ENCODE results near the gene FAM227B.
A peak's percentile ranks its signal among the peaks of the same experiment; 100 is the strongest.
"Not testable (repeated sequence)": the region's sequence is repeated elsewhere in the genome, so short reads cannot be mapped to it uniquely, and the experiment has no call there.

Gene FAM227B

DNA sequence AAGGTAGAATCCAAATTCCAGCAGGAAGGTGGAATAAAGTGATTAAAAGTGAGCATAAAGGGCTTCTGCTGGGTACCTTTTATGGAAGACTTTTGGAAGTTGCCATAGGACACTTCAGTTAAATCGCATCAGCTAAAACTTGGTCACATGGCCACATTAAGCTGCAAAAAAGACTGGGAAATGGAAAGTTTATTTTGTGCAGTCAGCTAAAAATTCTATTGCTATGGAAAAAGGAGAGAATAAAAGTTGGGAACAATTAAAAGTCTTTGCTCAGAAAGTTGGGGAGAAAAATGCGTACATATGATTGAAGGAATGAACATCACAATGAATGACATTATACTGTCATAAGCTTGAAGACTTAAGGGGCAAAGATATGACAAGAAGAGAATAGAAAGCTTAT is 148.3 kb downstream of the FAM227B start:
- no peak for TF ChIP-seq EZH2phosphoT487 (IDR thresholded peaks at IDR 0.05; ENCODE audit: borderline replicate concordance)
- TF ChIP-seq, protein P1, sequence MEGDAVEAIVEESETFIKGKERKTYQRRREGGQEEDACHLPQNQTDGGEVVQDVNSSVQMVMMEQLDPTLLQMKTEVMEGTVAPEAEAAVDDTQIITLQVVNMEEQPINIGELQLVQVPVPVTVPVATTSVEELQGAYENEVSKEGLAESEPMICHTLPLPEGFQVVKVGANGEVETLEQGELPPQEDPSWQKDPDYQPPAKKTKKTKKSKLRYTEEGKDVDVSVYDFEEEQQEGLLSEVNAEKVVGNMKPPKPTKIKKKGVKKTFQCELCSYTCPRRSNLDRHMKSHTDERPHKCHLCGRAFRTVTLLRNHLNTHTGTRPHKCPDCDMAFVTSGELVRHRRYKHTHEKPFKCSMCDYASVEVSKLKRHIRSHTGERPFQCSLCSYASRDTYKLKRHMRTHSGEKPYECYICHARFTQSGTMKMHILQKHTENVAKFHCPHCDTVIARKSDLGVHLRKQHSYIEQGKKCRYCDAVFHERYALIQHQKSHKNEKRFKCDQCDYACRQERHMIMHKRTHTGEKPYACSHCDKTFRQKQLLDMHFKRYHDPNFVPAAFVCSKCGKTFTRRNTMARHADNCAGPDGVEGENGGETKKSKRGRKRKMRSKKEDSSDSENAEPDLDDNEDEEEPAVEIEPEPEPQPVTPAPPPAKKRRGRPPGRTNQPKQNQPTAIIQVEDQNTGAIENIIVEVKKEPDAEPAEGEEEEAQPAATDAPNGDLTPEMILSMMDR (conservative IDR thresholded peaks at IDR 0.05; ENCODE audit: low read length) = no peak
- H3K4me2 ChIP-seq (ENCODE audit: low read depth, low read length, poor library complexity, severe bottlenecking) = no peak overlapping the region

DNA sequence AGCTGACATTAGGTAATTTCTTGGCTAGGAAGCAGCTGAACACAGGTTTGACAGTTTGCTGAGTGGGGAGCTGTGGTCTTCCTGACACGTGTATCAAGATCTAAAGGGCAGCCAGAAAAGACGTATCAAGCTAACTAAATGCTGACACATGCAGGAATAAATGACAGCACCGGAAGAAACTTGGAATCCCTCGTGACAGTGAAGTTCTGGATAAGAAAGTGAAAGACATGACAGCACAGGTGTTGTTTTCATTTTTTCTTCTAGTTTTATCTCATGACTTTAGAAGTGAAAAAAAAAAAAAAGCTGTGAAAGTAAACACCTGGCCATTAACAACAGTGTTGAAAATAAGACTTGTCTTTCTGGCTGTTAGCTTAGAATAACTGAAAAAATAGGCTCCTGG is 148.9 kb downstream of the FAM227B start:
- H4K20me1 ChIP-seq (ENCODE audit: insufficient read depth, low read length, poor library complexity, severe bottlenecking) = no peaks in the 10 kb centered on the region
- H3K4me2 ChIP-seq (ENCODE audit: low read depth, low read length, poor library complexity, severe bottlenecking) = no peak overlapping the region
- H3F3A ChIP-seq (ENCODE audit: low read depth) = no peaks in the 10 kb centered on the region
- H3K4me3 ChIP-seq (ENCODE audit: low read length, poor library complexity, severe bottlenecking) = no peak overlapping the region
- TF ChIP-seq EZH2phosphoT487 (IDR thresholded peaks at IDR 0.05; ENCODE audit: borderline replicate concordance) = no peak
- no peaks in the 10 kb centered on the region for H3K9me3 ChIP-seq (ENCODE audit: insufficient read depth, low read depth, low read length)
- H3K9me2 ChIP-seq (replicated peaks; ENCODE audit: low read depth, low read length) = no peaks in the 10 kb centered on the region
- no peak overlapping the region for H2AFZ ChIP-seq (ENCODE audit: low read length)
- peaks cover 3% of the 10 kb centered on the region for H3K4me1 ChIP-seq (ENCODE audit: insufficient read depth, low read length, poor library complexity, severe bottlenecking)
- no peaks in the 10 kb centered on the region for H3K27me3 ChIP-seq (ENCODE audit: insufficient read depth, low read length, poor library complexity, severe bottlenecking)
- no peak overlapping the region for H3K9ac ChIP-seq (ENCODE audit: low read depth, low read length, poor library complexity, severe bottlenecking)
- no peaks in the 10 kb centered on the region for H3K36me3 ChIP-seq (ENCODE audit: insufficient read depth, low read length)
- no peaks in the 10 kb centered on the region for H3K79me2 ChIP-seq (ENCODE audit: insufficient read depth, low read length)

More for the DNA sequence above, 148.3 kb downstream of the FAM227B start:
- no peaks in the 10 kb centered on the region for H3K36me3 ChIP-seq (ENCODE audit: insufficient read depth, low read length)
- H4K20me1 ChIP-seq (ENCODE audit: insufficient read depth, low read length, poor library complexity, severe bottlenecking) = no peaks in the 10 kb centered on the region
- no peak overlapping the region for H3K9ac ChIP-seq (ENCODE audit: low read depth, low read length, poor library complexity, severe bottlenecking)
- no peaks in the 10 kb centered on the region for H3K9me2 ChIP-seq (replicated peaks; ENCODE audit: low read depth, low read length)
- H2AFZ ChIP-seq (ENCODE audit: low read length) = no peak overlapping the region
- H3K9me3 ChIP-seq (ENCODE audit: insufficient read depth, low read depth, low read length) = no peaks in the 10 kb centered on the region
- H3K4me3 ChIP-seq (ENCODE audit: low read length, poor library complexity, severe bottlenecking) = no peak overlapping the region
- no peaks in the 10 kb centered on the region for H3F3A ChIP-seq (ENCODE audit: low read depth)
- no peaks in the 10 kb centered on the region for H3K27me3 ChIP-seq (ENCODE audit: insufficient read depth, low read length, poor library complexity, severe bottlenecking)
- H3K4me1 ChIP-seq (ENCODE audit: insufficient read depth, low read length, poor library complexity, severe bottlenecking) = no peaks in the 10 kb centered on the region
- H3K79me2 ChIP-seq (ENCODE audit: insufficient read depth, low read length) = no peaks in the 10 kb centered on the region

DNA sequence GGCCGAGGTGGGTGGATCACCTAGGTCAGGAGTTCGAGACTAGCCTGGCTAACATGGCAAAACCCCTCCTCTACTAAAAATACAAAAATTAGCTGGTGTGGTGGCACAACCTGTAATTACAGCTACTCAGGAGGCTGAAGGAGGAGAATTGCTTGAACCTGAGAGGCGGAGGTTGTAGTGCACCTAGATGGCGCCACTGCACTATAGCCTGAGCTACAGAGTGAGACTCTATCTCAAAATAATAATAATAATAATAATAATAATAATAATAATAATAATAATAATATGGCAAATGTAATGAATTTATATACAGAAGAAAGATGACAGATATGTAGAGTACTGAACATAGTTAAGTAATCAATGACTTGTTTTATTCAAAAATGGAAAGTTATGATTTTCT is 149.4 kb downstream of the FAM227B start:
- H3K79me2 ChIP-seq (ENCODE audit: insufficient read depth, low read length); H3K9me2 ChIP-seq (replicated peaks; ENCODE audit: low read depth, low read length); H3K4me1 ChIP-seq (ENCODE audit: insufficient read depth, low read length, poor library complexity, severe bottlenecking); H3K9ac ChIP-seq (ENCODE audit: low read depth, low read length, poor library complexity, severe bottlenecking); H2AFZ ChIP-seq (ENCODE audit: low read length); H4K20me1 ChIP-seq (ENCODE audit: insufficient read depth, low read length, poor library complexity, severe bottlenecking); H3K9me3 ChIP-seq (ENCODE audit: insufficient read depth, low read depth, low read length); H3F3A ChIP-seq (ENCODE audit: low read depth); H3K27me3 ChIP-seq (ENCODE audit: insufficient read depth, low read length, poor library complexity, severe bottlenecking); H3K4me3 ChIP-seq (ENCODE audit: low read length, poor library complexity, severe bottlenecking); H3K36me3 ChIP-seq (ENCODE audit: insufficient read depth, low read length); H3K4me2 ChIP-seq (ENCODE audit: low read depth, low read length, poor library complexity, severe bottlenecking): not testable (repeated sequence)
- TF ChIP-seq, protein P1 (conservative IDR thresholded peaks at IDR 0.05; ENCODE audit: low read length) = peak; percentile 50

DNA sequence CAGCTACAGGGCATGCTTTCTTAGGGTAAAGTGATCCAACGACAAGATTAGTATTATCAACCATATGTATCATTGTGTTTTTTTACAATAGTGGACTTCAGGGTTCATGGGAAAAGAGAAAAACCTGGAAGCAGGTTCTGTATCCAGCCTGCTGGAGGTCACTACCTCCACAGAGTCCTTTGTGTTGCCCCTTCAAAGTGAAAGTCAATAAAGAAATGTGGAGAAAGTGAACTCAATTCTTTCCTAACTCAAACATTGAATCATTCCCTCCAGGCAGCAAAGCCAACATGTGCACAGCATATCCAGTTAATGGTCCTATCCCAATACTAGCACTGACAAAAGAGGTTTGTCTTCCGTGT is 152.2 kb downstream of the FAM227B start:
- Histone ChIP-seq H2AFZ (ENCODE audit: low read length) (peak overlapping the region; percentile 11; the same call in 1 of the 2 replicates), H3K79me2 (ENCODE audit: insufficient read depth, low read length) (no peaks in the 10 kb centered on the region), H3K9ac (ENCODE audit: low read depth, low read length, poor library complexity, severe bottlenecking) (no peak overlapping the region), H4K20me1 (ENCODE audit: insufficient read depth, low read length, poor library complexity, severe bottlenecking) (no peaks in the 10 kb centered on the region), H3K4me3 (ENCODE audit: low read length, poor library complexity, severe bottlenecking) (no peak overlapping the region), H3F3A (ENCODE audit: low read depth) (no peaks in the 10 kb centered on the region), H3K4me1 (ENCODE audit: insufficient read depth, low read length, poor library complexity, severe bottlenecking) (peaks cover 3% of the 10 kb centered on the region), H3K4me2 (ENCODE audit: low read depth, low read length, poor library complexity, severe bottlenecking) (no peak overlapping the region), H3K36me3 (ENCODE audit: insufficient read depth, low read length) (no peaks in the 10 kb centered on the region), H3K27me3 (ENCODE audit: insufficient read depth, low read length, poor library complexity, severe bottlenecking) (no peaks in the 10 kb centered on the region), H3K9me3 (ENCODE audit: insufficient read depth, low read depth, low read length) (no peaks in the 10 kb centered on the region), H3K9me2 (replicated peaks; ENCODE audit: low read depth, low read length) (no peaks in the 10 kb centered on the region)
- TF ChIP-seq EZH2phosphoT487 (IDR thresholded peaks at IDR 0.05; ENCODE audit: borderline replicate concordance) = no peak
- TF ChIP-seq, protein P1 (conservative IDR thresholded peaks at IDR 0.05; ENCODE audit: low read length) = no peak

Data from Loucy (cell line).